Activated CD4-positive, alpha-beta T cell treated with anti-CD3 and anti-CD28 coated beads, Interleukin-2, amount 10 ng/mL, durations not matched to agents 7 days and 5 days (primary cell): ENCODE data around the gene MYZAP. TPM values are rescaled to one million over a fixed set of nuclear protein-coding genes. Genes with fewer than 3 reads are reported as not detected.

ENCODE experiments used
- CTCF ChIA-PET: fragments of 350-600 bp; sonication (Branson Sonifier 250); formaldehyde crosslinking; loops from one replicate; lab custom pipeline; 2021; ENCODE audit warnings: antibody characterized with exemption; lab: Charles Lee
- POLR2A ChIA-PET: fragments of 350-600 bp; sonication (Branson Sonifier 250); formaldehyde crosslinking; loops from one replicate; lab custom pipeline; 2021; ENCODE audit warnings: antibody characterized with exemption; lab: Charles Lee
- DNase-seq: peaks from one replicate; pipeline ENCODE4 v3.0.0-alpha.2; 2020
- H3K27ac Mint-ChIP-seq: one replicate; pipeline ENCODE4 v1.8.0; 2021; ENCODE audit warnings: mild to moderate bottlenecking, moderate library complexity, mixed read lengths
- H3K27me3 Mint-ChIP-seq: one replicate; pipeline ENCODE4 v1.8.0; 2021; ENCODE audit warnings: mixed read lengths
- H3K36me3 Mint-ChIP-seq: one replicate; pipeline ENCODE4 v1.8.0; 2021; ENCODE audit warnings: low read depth, mixed read lengths
- H3K4me1 Mint-ChIP-seq: one replicate; pipeline ENCODE4 v1.8.0; 2021; ENCODE audit warnings: mixed read lengths
- H3K4me3 Mint-ChIP-seq: one replicate; pipeline ENCODE4 v1.8.0; 2021; ENCODE audit warnings: mild to moderate bottlenecking, moderate library complexity, mixed read lengths
- H3K9me3 Mint-ChIP-seq: one replicate; pipeline ENCODE4 v1.8.0; 2021; ENCODE audit warnings: mixed read lengths
- total RNA-seq, 2 experiments: library from RNA; stranded (reverse); gene quantifications; one replicate each; pipeline ENCODE4 v1.2.3, GENCODE V29; 2021

The MYZAP gene
- total RNA-seq, 2 experiments from 2014 or later: not detected

DNA sequence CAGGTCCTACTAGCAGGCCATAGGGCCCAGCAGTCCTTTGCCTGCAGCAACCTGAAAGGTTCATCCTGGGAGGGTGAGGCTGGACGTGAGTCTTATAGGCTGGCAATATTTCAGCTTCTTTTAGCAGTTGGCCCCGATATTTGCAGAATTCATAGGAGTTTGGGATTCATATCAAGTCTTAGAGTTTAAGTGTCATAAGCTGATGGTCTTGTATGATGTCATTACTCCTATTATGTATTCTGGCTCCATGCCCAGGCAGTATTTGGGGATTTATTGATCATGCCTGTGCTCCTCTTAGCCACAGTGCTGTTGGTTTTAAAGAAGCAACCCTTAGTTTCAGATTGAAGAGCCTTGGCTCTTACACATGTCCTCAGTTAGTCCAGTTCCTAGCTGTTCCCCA lies 73.5 kb downstream of the MYZAP start:
- ChIA-PET POLR2A (no interaction called here), CTCF (interaction anchor here (1.0 to 1.2 kb wide), 2 partner anchors 10 to 12 kb away, joined by 4 read pairs; no protein-coding TSS in a partner anchor)
- Mint-ChIP-seq H3K27ac (no peak overlapping the region), H3K4me3 (no peak overlapping the region), H3K36me3 (no peaks in the 10 kb centered on the region), H3K4me1 (no peaks in the 10 kb centered on the region), H3K9me3 (no peaks in the 10 kb centered on the region), H3K27me3 (peaks cover 21% of the 10 kb centered on the region)
- no peak for DNase-seq

DNA sequence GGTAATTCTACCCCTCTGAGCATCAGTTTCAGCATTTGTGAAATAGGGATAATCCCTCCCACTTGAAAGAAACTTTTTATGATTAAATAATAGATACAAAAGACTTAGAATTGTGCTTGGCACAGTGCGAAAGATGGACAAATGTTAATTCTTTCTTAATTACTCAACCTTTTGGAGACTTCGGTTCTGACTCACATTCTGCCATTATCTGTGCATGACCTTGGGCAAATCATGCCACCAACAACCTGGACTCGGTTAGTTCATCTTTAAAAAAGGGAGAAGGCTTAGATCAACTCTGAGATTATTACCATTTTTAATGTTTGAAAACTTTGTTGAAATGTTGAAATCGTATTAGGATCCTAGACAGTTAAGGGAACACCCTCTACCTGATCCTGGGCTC lies 74.2 kb downstream of the MYZAP start:
- CTCF ChIA-PET: interaction anchor here (1.0 kb wide), 1 partner anchor 12 kb away, joined by 4 read pairs; no protein-coding TSS in a partner anchor
- no peak overlapping the region for H3K4me3 Mint-ChIP-seq

DNA sequence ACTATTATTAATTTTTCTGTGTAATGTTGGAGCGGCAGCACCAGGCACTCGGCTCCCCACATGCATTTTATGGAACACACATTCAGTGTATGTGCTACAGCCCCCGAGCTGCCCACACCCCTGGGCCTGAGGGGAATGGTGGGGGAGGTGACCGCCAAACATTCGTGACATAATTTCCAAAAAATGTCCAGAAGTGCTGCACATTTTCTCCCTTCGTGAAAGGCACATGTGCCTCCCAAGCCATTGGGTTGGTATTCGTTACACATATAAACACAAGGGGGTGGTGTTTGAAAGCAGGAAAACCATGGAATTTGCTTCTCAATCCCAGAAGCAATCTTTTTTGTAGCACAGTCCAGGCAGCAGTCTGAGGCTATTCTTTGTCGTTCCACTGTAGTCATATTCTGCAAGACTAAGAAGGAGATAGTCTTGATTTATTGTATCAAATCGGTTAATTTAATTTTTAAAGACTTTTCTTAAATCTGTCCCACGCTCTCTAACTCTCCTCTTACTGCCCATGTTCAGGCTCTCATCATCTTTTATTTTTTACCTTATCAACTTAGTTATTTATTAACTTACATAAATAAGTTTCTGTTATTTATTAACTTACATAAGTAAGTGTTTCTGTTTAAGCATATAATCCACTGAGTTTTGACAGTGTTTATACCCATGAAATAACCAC lies 75.6 kb downstream of the MYZAP start:
- ChIA-PET POLR2A (no interaction called here), CTCF (interaction anchor here (1.3 kb wide), 1 partner anchor 14 kb away, joined by 4 read pairs; no protein-coding TSS in a partner anchor)
- H3K4me3 Mint-ChIP-seq: no peak overlapping the region
- no peak for DNase-seq
- no peaks in the 10 kb centered on the region for H3K4me1 Mint-ChIP-seq
- H3K27me3 Mint-ChIP-seq: peaks cover 24% of the 10 kb centered on the region
- H3K27ac Mint-ChIP-seq: no peak overlapping the region
- H3K36me3 Mint-ChIP-seq: no peaks in the 10 kb centered on the region
- no peaks in the 10 kb centered on the region for H3K9me3 Mint-ChIP-seq

More for the DNA sequence above, 74.2 kb downstream of the MYZAP start:
- peaks cover 20% of the 10 kb centered on the region for H3K27me3 Mint-ChIP-seq
- POLR2A ChIA-PET: no interaction called here
- H3K27ac Mint-ChIP-seq: no peak overlapping the region
- DNase-seq: no peak
- H3K36me3 Mint-ChIP-seq: no peaks in the 10 kb centered on the region
- H3K9me3 Mint-ChIP-seq: no peaks in the 10 kb centered on the region
- no peaks in the 10 kb centered on the region for H3K4me1 Mint-ChIP-seq

- Mint-ChIP-seq H3K36me3 (no peaks in the 10 kb centered on the region), H3K4me3 (no peak overlapping the region), H3K27me3 (peaks cover 32% of the 10 kb centered on the region), H3K9me3 (no peaks in the 10 kb centered on the region), H3K27ac (no peak overlapping the region), H3K4me1 (no peaks in the 10 kb centered on the region)
- ChIA-PET CTCF (interaction anchor here (1.3 kb wide), 1 partner anchor 13 kb away, joined by 4 read pairs; no protein-coding TSS in a partner anchor), POLR2A (no interaction called here)
- DNase-seq: no peak
Measured at GRCh38 chr15:57668016-57668415, 76.3 kb downstream of the MYZAP start.

GRCh38 chr15:57671636-57672035 lies 79.9 kb downstream of the MYZAP start:
- Mint-ChIP-seq H3K4me1 (no peaks in the 10 kb centered on the region), H3K4me3 (no peak overlapping the region), H3K27ac (no peak overlapping the region), H3K27me3 (peaks cover 41% of the 10 kb centered on the region), H3K36me3 (no peaks in the 10 kb centered on the region), H3K9me3 (no peaks in the 10 kb centered on the region)
- DNase-seq: no peak
- ChIA-PET CTCF (no interaction called here), POLR2A (interaction anchor here (0.6 kb wide), 1 partner anchor 36 kb away, joined by 3 read pairs; no protein-coding TSS in a partner anchor)

GRCh38 chr15:57675481-57676181 lies 83.9 kb downstream of the MYZAP start:
- ChIA-PET POLR2A (no interaction called here), CTCF (no interaction called here)
- Mint-ChIP-seq H3K27ac (no peak overlapping the region), H3K4me3 (no peak overlapping the region), H3K36me3 (no peaks in the 10 kb centered on the region), H3K9me3 (no peaks in the 10 kb centered on the region), H3K4me1 (peaks cover 8% of the 10 kb centered on the region), H3K27me3 (peaks cover 23% of the 10 kb centered on the region)
- no peak for DNase-seq

DNA sequence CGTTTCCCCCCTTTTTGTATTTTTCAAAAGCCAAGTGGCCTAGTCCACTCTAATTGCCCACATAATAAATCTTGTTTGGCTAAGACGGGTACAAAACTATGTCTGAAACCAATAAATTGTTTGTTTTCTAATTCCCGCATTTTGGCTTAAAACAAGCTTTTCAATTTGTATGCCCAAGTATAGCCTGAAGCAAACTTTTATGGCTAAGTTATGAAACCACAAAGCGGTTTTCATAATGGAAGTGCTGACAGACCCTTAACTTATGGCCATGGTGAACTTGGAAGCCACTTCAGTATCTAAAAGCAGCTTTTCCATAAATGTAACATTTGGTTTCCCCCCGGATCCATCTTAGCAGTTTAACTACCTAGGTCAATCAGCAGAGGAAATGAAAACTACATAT lies 84.9 kb downstream of the MYZAP start:
- Mint-ChIP-seq H3K27me3 (peaks cover 23% of the 10 kb centered on the region), H3K36me3 (no peaks in the 10 kb centered on the region), H3K27ac (no peak overlapping the region), H3K4me3 (no peak overlapping the region), H3K9me3 (no peaks in the 10 kb centered on the region), H3K4me1 (peaks cover 13% of the 10 kb centered on the region)
- ChIA-PET CTCF (no interaction called here), POLR2A (no interaction called here)
- DNase-seq: no peak

DNA sequence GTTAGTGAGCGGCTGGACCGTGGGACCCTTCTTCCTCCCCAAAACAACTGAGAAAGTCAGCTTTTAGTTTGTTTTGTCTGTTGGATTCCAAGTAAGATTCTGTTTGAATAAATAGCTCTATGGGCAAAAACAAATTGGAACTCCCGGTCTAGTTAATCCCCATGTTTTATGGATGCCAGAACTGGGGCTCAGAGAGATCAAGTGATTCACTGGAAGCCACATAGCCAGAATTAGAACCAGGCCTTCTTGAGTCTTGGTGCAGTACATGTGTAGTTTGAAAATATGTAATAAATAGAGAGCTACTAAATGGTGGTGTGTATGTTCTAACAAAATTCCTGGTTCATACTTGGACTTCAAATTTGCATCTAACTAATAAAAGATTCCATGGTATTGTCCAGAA lies 85.5 kb downstream of the MYZAP start:
- Mint-ChIP-seq H3K36me3 (no peaks in the 10 kb centered on the region), H3K4me1 (peaks cover 13% of the 10 kb centered on the region), H3K27ac (no peak overlapping the region), H3K27me3 (peaks cover 17% of the 10 kb centered on the region), H3K9me3 (no peaks in the 10 kb centered on the region), H3K4me3 (no peak overlapping the region)
- POLR2A ChIA-PET: no interaction called here
- no peak for DNase-seq
- CTCF ChIA-PET: interaction anchor here (1.5 kb wide), 1 partner anchor 12 kb away, joined by 4 read pairs; no protein-coding TSS in a partner anchor

- ChIA-PET CTCF (interaction anchor here (1.4 kb wide), 1 partner anchor 17 kb away, joined by 5 read pairs; no protein-coding TSS in a partner anchor), POLR2A (no interaction called here)
- Mint-ChIP-seq H3K27ac (peak overlapping the region; percentile 50), H3K4me1 (peaks cover 13% of the 10 kb centered on the region), H3K36me3 (no peaks in the 10 kb centered on the region), H3K27me3 (no peaks in the 10 kb centered on the region), H3K9me3 (no peaks in the 10 kb centered on the region), H3K4me3 (no peak overlapping the region)
- DNase-seq: no peak
Measured at GRCh38 chr15:57680021-57680420, 88.3 kb downstream of the MYZAP start.

- Mint-ChIP-seq H3K9me3 (no peaks in the 10 kb centered on the region), H3K36me3 (no peaks in the 10 kb centered on the region), H3K4me1 (peaks cover 13% of the 10 kb centered on the region), H3K27ac (no peak overlapping the region), H3K27me3 (no peaks in the 10 kb centered on the region), H3K4me3 (no peak overlapping the region)
- no peak for DNase-seq
- ChIA-PET POLR2A (no interaction called here), CTCF (interaction anchor here (1.0 kb wide), 1 partner anchor 13 kb away, joined by 4 read pairs; no protein-coding TSS in a partner anchor)
Measured at GRCh38 chr15:57681011-57681410, 89.3 kb downstream of the MYZAP start.

GRCh38 chr15:57683481-57683880 lies 91.8 kb downstream of the MYZAP start:
- H3K27ac Mint-ChIP-seq: no peak overlapping the region
- H3K4me3 Mint-ChIP-seq: no peak overlapping the region
- ChIA-PET CTCF (no interaction called here), POLR2A (no interaction called here)
- no peaks in the 10 kb centered on the region for H3K27me3 Mint-ChIP-seq
- H3K9me3 Mint-ChIP-seq: no peaks in the 10 kb centered on the region
- no peak for DNase-seq
- H3K36me3 Mint-ChIP-seq: no peaks in the 10 kb centered on the region
- peaks cover 13% of the 10 kb centered on the region for H3K4me1 Mint-ChIP-seq

DNA sequence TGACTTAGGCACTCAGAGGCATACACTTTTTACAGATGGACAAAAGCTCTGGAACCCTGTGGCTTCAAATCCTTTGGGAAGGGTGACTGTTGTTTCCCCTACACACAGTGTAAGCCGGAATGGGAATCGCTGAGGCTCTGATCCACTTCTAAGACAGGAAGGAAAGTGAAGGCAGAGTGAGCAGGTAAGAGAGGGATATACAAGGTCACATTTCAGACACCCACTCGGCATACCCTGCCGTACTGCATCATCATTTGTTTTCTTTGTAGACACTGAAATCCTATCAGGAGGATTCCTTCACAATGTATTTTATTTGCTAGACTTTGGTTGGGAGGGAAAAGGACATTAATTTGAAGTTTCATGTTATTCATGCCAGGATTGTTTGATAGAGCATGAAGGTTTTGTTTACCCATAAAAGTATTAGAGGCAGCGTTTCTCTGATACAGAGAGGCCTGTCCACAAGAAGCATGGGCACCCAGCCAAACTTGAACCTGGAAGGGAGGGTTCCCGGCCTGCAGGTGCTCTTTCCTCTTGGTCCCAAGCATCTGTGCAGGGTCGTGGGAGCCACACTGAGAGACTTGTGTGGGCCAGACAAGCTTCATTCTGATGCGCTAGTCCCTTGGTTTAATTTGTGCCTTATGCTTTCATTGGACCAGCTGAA lies 92.9 kb downstream of the MYZAP start:
- Mint-ChIP-seq H3K4me3 (no peak overlapping the region), H3K4me1 (peaks cover 13% of the 10 kb centered on the region), H3K9me3 (no peaks in the 10 kb centered on the region), H3K36me3 (no peaks in the 10 kb centered on the region), H3K27me3 (no peaks in the 10 kb centered on the region), H3K27ac (no peak overlapping the region)
- POLR2A ChIA-PET: no interaction called here
- CTCF ChIA-PET: no interaction called here
- DNase-seq: no peak
